ENCODE data around the gene USP6.
"Not testable (repeated sequence)": the region's sequence is repeated elsewhere in the genome, so short reads cannot be mapped to it uniquely, and the experiment has no call there.

The USP6 gene
- 0 to 0.40 reads per million in 2 donors for total RNA-seq

- DNase-seq = no peak
These were observed at the start of gene USP6 for GRCh38 chr17:5115673-5116651. USP6 (plus strand) TSS chr17:5116032; CDS start chr17:5130368, 14,336 bp downstream.

GRCh38 chr17:5068236-5068635 is 47.6 kb upstream of the USP6 start:
- DNase-seq = no peak

DNA sequence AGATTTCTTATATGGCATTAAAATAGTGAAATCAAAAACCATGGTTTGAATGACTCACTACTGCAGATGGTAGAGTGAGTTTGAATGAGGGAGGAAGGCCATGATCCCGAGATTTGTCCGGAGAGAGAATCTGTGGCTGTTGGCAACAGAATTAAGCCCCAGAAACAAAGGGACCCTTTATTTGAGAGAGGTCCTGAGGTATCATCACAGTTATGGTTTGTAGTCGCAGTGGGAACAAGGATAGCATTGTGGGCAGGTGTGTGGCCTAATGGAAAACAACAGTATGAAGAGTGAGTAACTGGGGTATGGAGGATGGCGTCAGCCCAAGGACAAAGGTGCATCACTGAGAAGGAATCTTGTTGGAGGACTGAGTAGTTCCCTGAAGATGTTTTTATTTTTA is 46.1 kb upstream of the USP6 start:
- DNase-seq = no peak

DNA sequence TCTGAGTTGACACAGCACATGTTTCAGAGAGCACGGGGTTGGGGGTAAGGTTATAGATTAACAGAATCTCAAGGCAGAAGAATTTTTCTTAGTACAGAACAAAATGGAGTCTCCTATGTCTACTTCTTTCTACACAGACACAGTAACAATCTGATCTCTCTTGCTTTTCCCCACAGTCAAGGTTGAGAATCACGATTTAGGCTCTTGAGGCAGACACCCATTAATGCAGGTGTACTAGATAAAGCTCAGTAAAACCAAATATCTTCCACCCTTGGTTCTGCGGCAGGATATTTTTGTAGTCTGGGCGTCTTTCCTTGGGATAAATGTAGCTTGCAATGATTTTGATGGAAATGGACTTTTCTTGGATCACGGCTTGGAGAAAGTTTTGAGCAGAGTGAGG is 40.4 kb upstream of the USP6 start:
- not testable (repeated sequence) for DNase-seq

- not testable (repeated sequence) for DNase-seq
These were observed 38.6 kb upstream of the USP6 start for GRCh38 chr17:5077275-5077674.

- peak in 1 of 5 experiments; percentile 3 for DNase-seq
These were observed 38.1 kb upstream of the USP6 start for GRCh38 chr17:5077781-5078105.

GRCh38 chr17:5078106-5079028 is 37.5 kb upstream of the USP6 start, which contains the start of gene ZFP3:
ZFP3 (plus strand) TSS chr17:5078467; CDS start chr17:5091505, 13,038 bp downstream.
- DNase-seq = peak; percentile 23 to 87 (median 60)

GRCh38 chr17:5080591-5080990 is 35.2 kb upstream of the USP6 start:
- no peak for DNase-seq

DNA sequence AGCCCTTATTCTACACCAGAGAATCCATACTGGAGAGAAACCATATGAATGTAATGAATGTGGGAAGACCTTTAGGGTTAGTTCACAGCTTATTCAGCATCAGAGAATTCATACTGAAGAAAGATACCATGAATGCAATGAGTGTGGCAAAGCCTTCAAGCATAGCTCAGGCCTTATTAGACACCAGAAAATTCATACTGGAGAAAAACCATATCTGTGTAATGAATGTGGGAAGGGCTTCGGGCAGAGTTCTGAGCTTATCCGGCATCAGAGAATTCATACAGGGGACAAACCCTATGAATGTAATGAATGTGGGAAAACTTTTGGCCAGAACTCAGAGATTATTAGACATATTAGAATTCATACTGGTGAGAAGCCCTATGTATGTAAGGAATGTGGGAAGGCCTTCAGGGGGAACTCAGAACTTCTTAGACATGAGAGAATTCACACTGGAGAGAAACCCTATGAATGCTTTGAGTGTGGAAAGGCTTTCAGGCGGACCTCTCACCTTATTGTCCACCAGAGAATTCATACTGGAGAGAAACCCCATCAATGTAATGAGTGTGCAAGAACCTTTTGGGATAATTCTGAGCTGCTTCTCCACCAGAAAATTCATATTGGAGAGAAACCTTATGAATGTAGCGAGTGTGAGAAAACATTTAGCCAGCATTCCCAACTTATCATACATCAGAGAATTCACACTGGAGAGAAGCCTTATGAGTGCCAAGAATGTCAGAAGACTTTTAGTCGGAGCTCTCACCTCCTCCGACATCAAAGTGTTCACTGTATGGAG is 23.4 kb upstream of the USP6 start:
- DNase-seq = no peak

- no peak for DNase-seq
These were observed 19.1 kb upstream of the USP6 start for GRCh38 chr17:5096731-5097100.

GRCh38 chr17:5097101-5097834 is 18.6 kb upstream of the USP6 start:
- peak in 2 of 5 experiments; percentile 11 to 12 for DNase-seq

DNA sequence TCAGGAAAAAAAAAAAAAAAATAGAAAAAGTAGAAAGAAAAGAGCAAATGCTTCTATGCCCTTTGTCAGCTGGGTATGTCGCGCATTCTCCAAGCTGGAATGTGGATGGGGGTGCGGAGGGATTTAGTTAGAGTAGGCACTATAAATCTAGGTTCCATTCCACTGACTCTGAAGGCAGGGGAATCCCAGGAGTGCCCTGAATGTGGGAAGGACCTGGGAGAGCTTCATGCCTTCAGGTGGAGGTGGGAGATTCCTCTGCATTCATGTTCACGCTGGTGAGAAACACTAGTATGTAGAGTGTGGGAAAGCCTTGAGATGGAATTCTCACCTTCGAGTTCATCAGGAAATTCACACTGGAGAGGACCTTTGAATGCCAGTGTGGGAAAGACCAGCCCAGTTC is 16.6 kb upstream of the USP6 start:
- no peak for DNase-seq

GRCh38 chr17:5100832-5101231 is 15.0 kb upstream of the USP6 start:
- no peak for DNase-seq

DNA sequence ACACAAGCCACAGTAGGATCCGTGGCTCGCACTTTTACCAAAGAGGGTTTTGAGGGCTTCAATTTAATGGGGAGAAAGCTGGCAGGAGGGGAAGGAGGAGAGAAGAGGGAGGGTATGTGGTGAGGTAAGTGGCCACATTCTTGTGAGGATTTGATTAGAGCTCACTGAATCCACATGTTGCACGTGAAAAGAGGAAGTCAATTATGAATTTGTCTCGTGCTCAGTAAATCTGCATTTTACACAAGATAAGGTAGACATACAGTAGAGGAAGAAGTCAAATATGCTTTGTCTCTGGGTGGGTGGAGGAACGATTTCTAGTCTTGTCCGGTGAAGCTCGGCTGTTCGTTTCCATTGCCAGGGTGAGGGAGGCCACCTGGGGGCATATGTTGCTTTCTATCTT is 5.0 kb upstream of the USP6 start:
- DNase-seq = peak in 1 of 5 experiments; percentile 9

- DNase-seq = peak; percentile 73 to 90 (median 86)
These were observed 4.2 kb upstream of the USP6 start, which contains the start of gene ZNF232 for GRCh38 chr17:5111402-5112204. ZNF232 (minus strand) TSS chr17:5111878; CDS start chr17:5111822, 56 bp downstream.

GRCh38 chr17:5118219-5118618 is 2.4 kb downstream of the USP6 start:
- DNase-seq = no peak

DNA sequence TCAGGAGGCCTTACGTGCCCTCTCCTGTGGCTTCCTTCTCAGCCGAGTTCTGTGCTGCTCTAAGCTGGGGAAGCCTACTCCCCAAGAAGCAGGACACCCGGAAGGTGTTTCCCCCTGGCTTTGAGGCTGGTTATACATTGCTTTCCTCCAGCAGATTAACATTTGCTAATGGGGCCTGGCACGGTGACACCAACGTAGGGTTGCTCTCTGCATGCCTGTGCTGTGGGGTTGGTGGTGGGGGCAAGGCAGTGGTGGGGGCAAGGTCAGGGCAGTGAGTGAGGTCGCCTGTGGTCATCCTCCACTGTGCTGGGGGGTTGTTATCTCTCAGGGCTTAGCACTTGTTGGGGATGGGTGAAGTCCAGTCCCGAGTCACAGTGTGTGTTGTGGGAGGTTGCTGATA is 4.2 kb downstream of the USP6 start:
- DNase-seq = no peak

GRCh38 chr17:5120436-5121185 is 4.8 kb downstream of the USP6 start:
- not testable (repeated sequence) for DNase-seq

DNA sequence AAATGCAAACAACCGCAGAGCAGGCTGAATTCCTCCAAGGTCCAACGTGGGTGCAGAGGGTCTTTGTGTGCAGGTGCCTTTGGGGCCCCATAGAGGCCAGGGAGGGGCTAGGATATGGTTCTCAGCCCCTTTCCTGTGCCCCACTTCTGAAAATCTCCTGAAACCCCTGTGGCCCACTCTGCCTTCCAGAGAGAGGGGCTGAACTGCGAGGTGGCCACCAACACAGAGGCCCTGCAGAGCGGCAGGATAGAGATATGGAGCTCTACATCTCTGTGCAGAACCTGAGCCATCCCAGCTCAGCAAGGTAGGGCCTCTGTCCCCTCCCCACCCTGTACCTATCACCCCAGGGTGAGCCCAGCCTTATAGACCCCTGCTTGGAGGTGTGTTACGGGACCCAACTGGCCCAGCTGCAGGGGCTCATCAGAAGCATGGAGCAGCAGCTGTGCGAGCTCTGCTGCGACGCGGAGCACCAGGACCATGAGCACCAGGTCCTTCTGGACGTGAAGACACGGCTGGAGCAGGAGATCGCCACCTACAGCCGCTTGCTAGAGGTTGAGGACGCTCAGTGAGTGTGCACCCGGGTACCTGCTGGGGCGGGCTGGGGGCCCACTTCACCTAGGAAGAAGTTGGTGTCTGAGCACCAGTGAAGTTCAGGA is 5.5 kb downstream of the USP6 start:
- DNase-seq = no peak

Measured in T-helper 2 cell (primary cell).